Stimulated activated CD4-positive, alpha-beta T cell treated with anti-CD3 and anti-CD28 coated beads, Interleukin-15, amount 100 ng/mL, for 24 hours (primary cell): ENCODE data around the gene GAS2.
"Not testable (repeated sequence)": the region's sequence is repeated elsewhere in the genome, so short reads cannot be mapped to it uniquely, and the experiment has no call there.

Source experiments
- DNase-seq: peaks from one replicate; pipeline ENCODE4 v3.0.0-alpha.2; 2020

Gene GAS2

GRCh38 chr11:22666325-22666687 lies at the start of gene GAS2:
TSS of gene GAS2 (plus strand) at chr11:22666611. CDS start at chr11:22674870, 8,259 bp downstream.
- no peak for DNase-seq

- DNase-seq = no peak
These were observed 48.5 kb upstream of the GAS2 start for GRCh38 chr11:22617868-22618267.

GRCh38 chr11:22624742-22625447 lies 41.5 kb upstream of the GAS2 start:
- peak; percentile 75 for DNase-seq

- DNase-seq = peak; percentile 93
These were observed 40.7 kb upstream of the GAS2 start, which contains the start of gene FANCF for GRCh38 chr11:22625448-22626287. TSS of gene FANCF (minus strand) at chr11:22625823. CDS start at chr11:22625810, 13 bp downstream.

GRCh38 chr11:22626573-22627239 lies 39.7 kb upstream of the GAS2 start:
- DNase-seq = no peak

GRCh38 chr11:22627421-22627820 lies 39.0 kb upstream of the GAS2 start:
- no peak for DNase-seq

- no peak for DNase-seq
These were observed 33.0 kb upstream of the GAS2 start for GRCh38 chr11:22633354-22633902.

GRCh38 chr11:22634897-22635629 lies 31.3 kb upstream of the GAS2 start:
- DNase-seq = no peak

GRCh38 chr11:22635689-22636088 lies 30.7 kb upstream of the GAS2 start:
- no peak for DNase-seq

- DNase-seq = no peak
These were observed 25.5 kb upstream of the GAS2 start for GRCh38 chr11:22640862-22641261.

GRCh38 chr11:22641559-22641958 lies 24.9 kb upstream of the GAS2 start:
- DNase-seq = no peak

GRCh38 chr11:22652346-22652745 lies 14.1 kb upstream of the GAS2 start:
- DNase-seq = not testable (repeated sequence)

- DNase-seq = no peak
These were observed 10.3 kb upstream of the GAS2 start for GRCh38 chr11:22656130-22656529.

GRCh38 chr11:22657101-22657694 lies 9.2 kb upstream of the GAS2 start:
- no peak for DNase-seq

GRCh38 chr11:22659783-22660182 lies 6.6 kb upstream of the GAS2 start:
- DNase-seq = no peak

GRCh38 chr11:22666688-22667439 lies 453 bp downstream of the GAS2 start:
- peak; percentile 30 for DNase-seq

- no peak for DNase-seq
These were observed 1.8 kb downstream of the GAS2 start for GRCh38 chr11:22668005-22668796.

GRCh38 chr11:22669368-22669767 lies 3.0 kb downstream of the GAS2 start:
- DNase-seq = no peak

GRCh38 chr11:22670830-22671229 lies 4.4 kb downstream of the GAS2 start:
- no peak for DNase-seq

- no peak for DNase-seq
These were observed 5.3 kb downstream of the GAS2 start for GRCh38 chr11:22671751-22672150.
